Stimulated activated CD8-positive, alpha-beta memory T cell treated with anti-CD3 and anti-CD28 coated beads, Interleukin-7, amount 100 ng/mL, for 48 hours (primary cell): Measurements from ENCODE around the gene CDKN2B-AS1.

ENCODE experiments used
- DNase-seq, 2 donors: peaks; one replicate each; pipeline ENCODE4 v3.0.0-alpha.2; 2020; ENCODE audit warnings: low read depth in 1 of 2; ENCODE audit errors: extremely low read depth in 1 of 2

Gene CDKN2B-AS1

DNA sequence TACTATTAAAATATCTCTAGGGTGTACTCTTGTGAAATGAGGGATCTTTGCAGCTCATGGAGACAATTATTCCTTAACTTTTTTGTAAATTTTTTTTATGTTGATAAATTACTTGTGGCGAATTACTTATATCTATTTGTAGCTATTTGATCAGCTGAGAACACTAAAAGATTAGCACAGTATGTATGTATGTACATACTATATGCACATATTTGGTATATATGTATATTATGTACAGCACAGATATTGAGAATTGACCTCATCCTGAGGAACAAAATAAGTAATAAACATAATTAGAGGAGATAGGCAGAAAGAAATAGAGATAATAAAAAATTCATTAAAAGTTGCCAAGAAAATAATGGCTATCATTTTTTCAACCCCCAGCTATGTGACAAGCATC lies 12.2 kb upstream of the CDKN2B-AS1 start:
- no peak for DNase-seq

DNA sequence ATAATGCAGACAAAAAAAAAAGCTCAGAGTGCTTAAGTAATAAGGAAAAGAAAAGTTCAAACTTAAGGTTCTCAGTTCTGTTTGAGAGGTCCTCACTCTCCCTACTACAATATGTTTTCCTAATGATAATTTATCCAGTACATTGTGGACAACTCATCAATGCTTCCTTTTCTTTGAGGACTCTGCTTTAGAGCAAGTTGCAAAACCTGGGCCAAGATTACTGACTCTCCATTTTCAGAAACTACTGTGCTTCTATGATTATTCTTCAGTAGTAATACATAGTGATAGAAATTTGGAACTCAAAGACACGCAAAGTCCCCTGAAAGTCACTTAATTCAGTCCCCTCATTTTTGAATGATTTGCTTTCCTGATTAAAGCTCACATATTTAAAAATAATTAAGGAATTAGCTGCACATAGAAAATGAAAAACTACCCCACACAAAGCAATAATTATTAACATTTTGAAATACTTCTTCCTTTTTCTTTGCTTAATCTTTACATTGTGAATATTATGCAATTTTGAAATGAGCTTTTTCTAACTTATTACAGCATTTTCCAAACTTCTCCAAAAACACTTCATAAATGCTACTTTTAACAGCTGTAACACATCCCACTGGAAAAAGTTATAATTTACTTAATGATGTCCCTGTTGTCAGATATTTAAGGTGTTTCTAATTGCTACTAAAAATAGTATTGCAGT lies 11.6 kb upstream of the CDKN2B-AS1 start:
- no peak for DNase-seq

DNA sequence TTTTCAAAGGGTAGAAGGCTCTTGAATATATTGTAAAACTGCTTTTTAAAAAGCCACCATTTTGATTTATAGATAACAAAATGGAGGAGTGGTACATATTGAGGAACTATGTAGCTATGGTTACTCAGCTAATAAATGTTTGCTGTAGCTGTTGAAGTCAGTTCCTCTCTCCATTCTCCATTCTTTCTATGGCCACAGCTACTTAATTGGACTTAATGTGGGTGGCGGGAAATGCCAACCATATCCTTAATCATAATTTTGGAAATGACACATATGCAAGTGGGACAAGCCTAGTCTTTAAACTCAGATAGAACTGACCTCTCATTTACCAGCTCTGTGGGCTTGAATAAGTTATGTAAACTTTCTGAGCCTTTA lies 11.0 kb upstream of the CDKN2B-AS1 start:
- DNase-seq, result no peak

DNA sequence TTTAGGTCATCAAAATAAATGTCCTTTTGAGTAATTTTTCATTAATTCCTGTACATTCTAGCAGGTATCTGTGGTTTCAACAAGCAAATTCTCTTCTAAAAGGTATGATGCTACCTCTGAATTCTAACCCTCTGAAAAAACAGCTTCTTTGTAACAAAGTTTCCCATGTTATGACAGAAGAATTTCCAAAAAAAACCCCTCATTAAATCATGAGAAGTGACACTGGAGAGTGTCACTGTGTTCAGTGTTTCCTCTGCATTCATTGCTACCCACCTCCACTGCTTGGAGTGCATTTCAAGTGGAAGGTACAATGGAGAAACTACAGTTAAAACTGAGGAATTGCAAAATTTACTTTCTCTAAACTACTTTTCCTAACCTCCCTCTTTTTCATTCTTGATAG lies 10.5 kb upstream of the CDKN2B-AS1 start:
- no peak for DNase-seq

DNA sequence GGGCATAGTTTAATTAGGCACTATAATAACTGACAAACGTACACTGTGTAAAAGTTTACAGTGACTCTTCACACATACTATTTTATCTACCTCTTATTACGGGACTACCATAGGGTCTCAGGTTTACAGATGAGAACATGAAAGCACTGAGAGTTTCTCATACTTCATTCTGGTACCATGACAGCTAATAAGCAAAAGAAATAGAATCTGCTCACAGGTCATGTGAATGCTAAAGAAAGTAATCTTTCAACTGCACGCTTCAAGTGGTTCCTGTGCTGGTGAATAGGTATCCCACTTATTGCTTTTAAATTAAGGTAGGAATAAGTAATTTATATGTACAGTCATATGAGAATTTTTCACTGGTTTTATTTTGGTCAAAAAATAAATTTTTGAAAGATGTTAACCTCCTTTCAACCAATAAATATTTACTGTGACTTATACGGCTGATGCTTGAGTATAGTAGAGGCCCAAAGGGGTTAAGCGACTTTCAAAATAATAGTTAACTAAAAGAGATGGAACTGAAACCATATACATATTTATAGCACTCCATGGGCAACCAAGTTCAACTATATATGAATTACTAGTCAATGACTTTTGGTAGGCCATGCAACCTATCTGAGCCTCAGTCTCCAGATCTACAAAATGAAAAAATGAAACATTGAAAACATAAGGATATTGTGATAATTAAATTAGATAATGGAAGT lies 8.5 kb upstream of the CDKN2B-AS1 start:
- DNase-seq, result no peak

DNA sequence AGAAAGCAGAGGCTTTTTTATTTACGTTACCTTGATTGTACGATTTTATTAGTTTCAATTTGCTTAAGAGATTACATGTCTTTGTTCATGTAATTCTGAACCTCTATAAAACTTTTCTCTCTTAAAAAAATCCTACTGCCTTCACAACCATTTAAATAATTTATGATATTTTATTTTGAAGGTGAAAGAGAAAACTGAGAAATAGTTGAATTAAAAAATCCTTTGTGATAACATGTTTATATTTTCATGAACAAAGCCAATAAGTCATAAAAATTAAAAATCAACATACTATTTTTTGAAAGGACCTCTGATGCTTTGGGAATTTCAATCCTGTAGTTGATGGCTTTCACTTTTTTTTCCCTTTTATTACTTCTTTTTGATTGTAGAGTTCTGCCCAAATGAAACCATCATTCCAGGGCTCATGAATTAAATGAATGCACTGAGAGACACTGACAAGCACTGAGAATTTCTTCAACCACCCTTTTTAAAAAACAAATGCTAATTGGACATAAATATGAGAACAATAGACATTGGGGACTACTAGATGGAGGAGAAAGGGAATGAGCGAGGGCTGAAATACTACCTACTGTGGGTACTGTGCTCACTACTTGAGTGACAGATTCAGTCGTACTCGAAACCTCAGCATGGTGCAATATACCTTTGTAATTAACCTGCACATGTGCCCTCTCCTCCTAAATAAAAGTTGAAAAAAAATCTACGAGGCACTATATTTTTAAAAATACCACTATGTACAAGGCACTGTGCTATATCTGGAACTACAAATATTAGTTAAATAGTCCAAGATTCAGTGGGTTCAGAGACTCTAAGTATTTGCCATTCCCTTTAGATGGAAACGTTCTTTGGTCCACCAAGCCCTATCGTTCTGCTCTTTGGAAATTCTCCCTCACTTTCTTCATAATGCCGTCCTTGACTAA lies 6.3 kb upstream of the CDKN2B-AS1 start:
- DNase-seq, result no peak

DNA sequence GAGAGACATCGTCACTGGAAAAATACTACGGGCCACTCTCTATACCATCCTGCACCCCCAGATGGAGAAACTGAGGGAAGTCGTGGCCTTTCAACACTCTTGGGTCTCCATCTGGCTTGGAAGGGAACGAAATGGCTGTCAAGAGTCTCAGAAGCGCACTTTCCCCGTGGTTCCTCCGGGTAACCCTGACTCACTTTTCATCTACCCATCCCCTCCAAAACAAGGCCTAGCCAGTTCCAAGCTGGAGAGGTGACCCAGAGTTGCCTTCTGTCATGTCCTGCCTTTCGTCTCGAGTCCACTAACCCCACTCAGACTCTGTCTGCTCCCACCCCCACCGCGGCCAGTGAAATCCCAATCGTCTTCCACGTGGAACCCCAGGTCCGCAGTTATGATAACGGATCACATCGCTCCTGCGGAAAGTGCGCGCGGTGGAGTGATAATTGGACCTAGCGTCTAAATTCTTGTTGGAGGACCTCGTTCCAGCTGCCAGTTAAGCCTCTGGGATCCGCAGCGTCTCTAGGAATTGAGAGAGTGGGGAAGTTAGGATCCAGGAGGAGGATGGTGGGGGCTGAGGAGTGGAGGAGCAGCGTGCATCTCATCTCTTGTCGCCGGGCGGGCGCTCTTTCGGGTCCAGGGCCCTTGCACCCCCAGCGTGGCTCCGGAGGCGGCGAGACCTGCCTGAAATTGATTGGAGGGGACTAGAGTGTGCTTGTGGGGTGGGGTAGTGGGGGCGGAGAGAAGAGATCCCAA lies 5.0 kb upstream of the CDKN2B-AS1 start:
- DNase-seq, result no peak

DNA sequence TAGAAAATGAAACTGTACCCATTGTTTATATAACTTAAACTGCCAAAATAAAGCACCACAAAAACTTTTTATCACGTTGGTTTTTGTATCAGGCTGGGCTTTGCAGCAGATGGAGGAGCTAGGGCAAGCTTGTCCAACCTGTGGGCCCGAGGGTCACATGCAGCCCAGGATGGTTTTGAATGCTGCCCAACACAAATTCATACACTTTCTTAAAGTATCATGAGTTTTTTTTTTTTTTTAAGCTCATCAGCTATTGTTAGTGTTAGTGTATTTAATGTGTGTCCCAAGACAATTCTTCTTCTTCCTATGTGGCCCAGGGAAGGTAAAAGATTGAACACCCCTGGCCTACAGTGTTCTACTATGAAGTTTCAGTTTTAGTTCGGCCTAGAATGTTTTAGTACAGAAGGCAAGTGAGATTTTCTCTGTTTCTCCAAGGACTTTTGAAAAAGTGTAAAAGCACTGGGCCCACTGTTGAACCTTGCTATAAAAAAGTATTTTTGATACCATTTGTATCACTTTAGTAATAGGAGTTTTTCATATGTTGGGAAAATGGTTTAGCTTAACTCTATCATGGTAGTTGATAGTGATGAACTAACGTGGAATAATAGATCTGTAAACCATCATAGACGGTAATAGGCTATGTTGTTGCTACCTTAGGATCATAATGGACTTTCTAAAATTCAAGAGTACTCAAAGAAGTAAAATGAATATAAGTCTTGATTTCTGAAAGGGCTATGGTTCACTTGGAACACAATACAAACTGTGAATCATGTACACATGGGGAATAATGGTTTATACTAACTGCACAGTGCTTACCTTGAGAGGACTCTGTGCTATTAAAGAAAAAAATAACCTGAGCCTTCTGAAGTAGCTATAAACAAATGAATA lies 3.3 kb upstream of the CDKN2B-AS1 start:
- no peak for DNase-seq

DNA sequence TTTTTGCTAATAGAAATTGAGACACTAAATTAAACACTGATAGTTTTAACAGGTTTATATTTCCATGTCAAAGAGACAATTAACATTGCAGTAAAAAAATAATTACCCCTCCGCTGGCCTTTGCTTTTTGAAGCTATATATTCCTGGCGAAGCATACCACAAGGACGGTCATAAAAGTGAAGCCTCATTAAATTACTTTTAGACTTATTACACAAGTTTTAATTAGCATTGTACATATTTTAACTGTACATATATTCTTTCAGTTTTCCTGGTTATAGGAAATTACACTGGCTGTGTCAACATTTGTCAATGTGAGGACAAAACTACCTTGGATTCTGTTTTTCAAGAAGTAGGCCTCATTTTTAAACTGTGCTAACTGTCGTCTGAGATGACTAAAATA lies 1.6 kb upstream of the CDKN2B-AS1 start:
- DNase-seq, result no peak

DNA sequence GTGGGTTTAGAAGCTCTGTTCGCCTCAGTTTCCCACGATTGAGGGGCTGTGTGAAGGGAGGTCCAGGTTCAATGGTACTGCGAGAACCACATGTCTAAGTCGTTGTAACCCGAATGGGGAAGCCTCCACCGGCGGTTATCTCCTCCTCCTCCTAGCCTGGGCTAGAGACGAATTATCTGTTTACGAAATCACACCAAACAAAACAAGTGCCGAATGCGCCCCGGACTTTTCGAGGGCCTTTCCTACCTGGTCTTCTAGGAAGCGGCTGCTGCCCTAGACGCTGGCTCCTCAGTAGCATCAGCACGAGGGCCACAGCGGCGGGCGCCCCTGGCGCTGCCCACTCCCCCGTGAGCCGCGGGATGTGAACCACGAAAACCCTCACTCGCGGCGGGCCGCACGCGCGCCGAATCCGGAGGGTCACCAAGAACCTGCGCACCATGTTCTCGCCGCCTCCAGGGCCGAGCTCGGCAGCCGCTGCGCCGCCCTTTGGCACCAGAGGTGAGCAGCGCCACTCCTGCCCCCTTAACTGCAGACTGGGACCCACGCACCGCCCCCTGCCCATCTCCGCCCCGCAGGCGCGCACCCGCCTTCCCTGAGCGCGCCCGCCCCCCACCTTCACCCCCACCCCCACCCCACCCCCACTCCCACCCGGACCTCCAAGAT lies 567 bp upstream of the CDKN2B-AS1 start, which contains the start of gene CDKN2A:
Gene CDKN2A (minus strand): TSS at position 500 of the 663 bp plus-strand sequence.
- peak in 1 of 2 donors; percentile 32 for DNase-seq

DNA sequence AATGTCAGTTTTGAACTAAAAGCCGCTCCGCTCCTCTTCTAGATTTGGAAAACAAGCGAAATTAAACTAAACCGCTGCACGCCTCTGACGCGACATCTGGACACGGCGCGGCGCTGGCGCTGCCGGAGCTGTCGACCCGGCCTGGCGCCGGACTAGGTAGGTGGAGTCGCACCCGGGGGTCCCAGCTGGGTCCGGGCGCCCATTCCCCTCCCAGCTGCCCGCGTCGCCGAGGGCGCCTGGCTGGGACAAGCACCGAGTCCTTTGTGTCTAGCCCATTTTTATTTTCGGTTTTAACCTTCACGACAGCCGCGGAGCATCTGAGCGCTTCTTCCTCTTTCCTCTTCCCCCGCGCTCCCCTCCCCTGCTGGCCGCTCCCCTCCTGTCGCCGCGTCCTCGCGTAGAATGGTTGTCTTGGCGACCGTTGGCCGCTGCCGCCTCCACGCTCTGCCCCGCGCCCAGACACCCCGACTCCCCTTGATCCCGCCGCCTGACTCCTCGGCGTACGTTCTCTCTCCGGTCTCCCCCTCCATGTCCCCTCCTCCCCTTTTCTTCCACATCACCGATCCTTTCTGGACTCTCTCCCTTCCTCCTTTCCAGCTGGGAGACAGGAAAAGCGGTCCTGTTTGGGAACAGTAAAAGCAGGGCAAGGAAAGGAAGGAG lies 545 bp downstream of the CDKN2B-AS1 start:
- peak in 1 of 2 donors; percentile 51 for DNase-seq

DNA sequence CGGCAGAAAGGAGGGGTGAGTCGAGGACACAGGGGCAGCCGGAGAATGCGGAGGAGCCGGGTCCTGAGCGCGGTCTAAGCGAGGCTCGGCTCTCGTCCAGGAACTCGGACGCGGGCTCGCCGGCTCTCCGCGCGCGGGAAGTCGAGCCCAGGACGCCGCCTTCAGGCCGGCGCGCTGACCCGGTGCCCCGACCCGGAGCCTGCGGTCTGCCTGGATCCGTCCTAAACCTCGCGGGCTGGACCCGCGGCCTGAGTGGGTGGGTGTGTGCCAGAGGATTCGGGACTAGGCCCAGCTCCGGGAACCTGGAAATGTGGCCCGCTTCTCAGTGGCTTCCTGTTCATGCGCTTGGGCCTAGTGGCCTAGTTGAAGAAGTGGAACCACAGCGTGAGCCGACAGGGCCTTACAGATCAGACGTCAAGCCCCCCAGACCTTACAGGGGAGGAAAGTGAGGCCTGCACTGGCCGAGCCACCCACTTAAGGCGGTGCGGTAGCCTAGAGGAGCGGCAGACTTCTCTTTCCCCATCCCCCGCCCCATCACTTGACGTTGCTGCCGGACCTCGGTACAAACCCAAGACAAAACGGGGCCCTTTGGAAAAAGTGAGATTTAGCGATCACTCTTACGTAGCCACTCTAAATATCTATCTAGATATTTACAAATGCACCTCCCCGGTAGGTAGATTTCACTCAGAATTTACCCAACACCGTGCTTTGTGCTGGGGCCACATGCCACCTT lies 1.2 kb downstream of the CDKN2B-AS1 start:
- DNase-seq, result no peak

DNA sequence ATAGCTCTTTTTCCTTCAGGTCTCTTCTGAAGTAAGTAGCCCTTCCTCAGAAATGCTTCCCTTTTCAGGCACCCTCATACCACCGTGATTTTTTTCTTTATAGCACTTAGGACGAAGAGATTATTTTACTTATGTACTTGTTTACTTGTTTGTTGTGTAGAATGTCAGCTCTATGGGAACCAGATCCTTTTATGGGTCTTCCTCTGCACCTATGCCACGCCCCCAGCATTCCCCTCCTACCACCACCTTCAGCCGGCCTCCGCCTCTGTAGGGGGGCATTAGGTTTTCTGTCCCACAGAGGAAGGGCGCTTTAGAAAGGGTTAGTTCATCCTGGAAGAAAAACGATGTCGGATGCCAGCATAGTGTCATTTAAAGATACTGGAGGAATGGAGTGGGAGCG lies 1.8 kb downstream of the CDKN2B-AS1 start:
- DNase-seq, result no peak

DNA sequence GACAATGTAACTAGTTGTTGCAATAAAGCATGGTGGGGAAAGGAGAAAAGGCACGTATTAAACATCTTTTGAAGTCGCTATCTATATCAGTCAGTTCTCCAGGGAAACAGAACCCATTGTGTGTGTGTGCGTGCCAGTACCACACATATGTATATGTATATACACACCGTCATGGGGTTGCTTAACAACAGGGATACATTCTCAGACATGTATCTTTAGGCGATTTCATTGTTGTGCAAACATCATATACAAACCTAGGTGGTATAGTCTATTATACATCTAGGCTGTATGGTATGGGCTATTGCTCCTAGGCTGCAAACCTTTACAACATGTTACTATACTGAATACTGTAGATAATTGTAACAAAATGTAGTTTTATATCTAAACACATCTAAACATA lies 2.3 kb downstream of the CDKN2B-AS1 start:
- DNase-seq, result no peak

DNA sequence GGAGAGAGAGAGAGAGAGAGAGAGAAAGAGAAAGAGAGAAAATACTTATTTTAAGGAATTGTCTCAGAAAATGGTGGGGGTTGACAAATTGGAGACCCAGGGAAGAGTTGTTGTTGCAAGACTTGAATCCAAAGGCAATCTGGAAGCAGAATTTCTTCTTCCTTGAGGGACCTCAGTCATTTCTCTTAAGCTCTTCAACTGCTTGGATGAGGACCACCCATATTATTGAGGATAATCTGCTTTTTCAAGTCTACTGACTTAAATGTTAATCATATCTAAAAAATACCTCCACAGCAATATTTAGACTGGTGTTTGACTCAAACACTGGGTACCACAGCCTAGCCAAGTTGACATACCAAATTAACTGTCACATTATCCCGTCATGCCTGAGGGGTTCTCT lies 2.9 kb downstream of the CDKN2B-AS1 start:
- no peak for DNase-seq

DNA sequence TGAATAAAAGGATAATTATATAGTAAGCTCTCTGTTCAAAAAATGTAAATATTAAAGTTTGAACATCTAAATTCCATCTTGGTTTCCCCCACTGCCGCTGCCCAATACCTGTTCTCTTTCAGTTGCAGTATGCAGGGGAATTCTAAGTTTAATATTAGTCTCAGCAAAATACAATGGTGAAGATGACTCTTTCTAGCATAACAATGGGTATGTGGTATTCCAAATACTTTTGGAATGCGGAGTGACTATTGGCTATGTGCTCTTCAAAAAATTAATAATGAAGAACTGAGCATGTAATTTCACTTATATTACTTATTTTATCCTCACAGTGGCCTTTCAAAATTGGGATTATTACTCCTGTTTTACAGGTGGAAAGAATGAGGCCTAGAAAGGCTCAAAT lies 3.4 kb downstream of the CDKN2B-AS1 start:
- no peak for DNase-seq

DNA sequence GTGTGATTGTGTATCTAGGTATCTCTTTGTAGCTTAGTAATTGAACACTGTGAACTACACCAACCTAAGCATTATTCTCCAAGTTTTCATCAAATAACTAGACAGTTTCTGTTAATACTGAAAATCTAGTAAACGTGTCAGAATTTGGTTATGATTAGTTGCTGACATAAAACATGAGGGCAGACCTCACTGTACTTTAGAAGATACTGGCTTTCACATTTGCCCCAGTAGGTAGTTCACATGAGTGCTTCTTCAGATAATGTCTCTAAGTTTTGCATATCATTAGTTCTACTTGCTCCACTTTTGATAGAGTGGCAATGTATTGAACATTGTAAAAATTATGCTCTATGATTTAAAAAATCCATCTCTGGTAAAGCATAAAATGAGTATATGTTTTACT lies 7.4 kb downstream of the CDKN2B-AS1 start:
- DNase-seq, result no peak
